ENCODE data around the gene FOXC2. TPM values are rescaled to one million over a fixed set of nuclear protein-coding genes. Genes with fewer than 3 reads are reported as not detected.

FOXC2 gene
- total and polyA plus RNA-seq, 2 of the 13 experiments (the other 11 are each of a cell fraction or from before 2014, with no cell fraction given): not detected

- ATAC-seq: no peak
- no peak overlapping the region for H3K27ac ChIP-seq (ENCODE audit: extremely low read length, insufficient read depth, low read length)
- BruUV-seq (replicated peaks): no TSS peak
These were observed 39.3 kb downstream of the FOXC2 start for GRCh38 chr16:86605950-86606349.

More at GRCh38 chr16:86605950-86606349, 39.3 kb downstream of the FOXC2 start:
- DNase-seq (ENCODE audit: low spot score): no peak
- CTCF ChIA-PET (ENCODE audit: low intra/inter-chr PET ratio, low total read pairs): no interaction called here
- Histone ChIP-seq H3K4me3 (replicated peaks in 1 of 3; ENCODE audit: insufficient read depth in 1 of 3, low read depth in 2 of 3, low read length in 3 of 3) (no peak overlapping the region), H3K9ac (ENCODE audit: insufficient read depth, low read depth, low read length) (no peak overlapping the region), H3K9me3 (ENCODE audit: low read length) (no peaks in the 10 kb centered on the region), H3K36me3 (replicated peaks in 1 of 2; ENCODE audit: control insufficient read depth in 1 of 2, insufficient read depth in 2 of 2, low read length in 2 of 2) (no peaks in the 10 kb centered on the region), H3K79me2 (ENCODE audit: insufficient read depth, low read length) (no peaks in the 10 kb centered on the region), H4K20me1 (ENCODE audit: insufficient read depth, low read length) (no peaks in the 10 kb centered on the region), H3K4me2 (ENCODE audit: low read depth, low read length) (no peak overlapping the region), H3K27me3 (ENCODE audit: control insufficient read depth in 1 of 2, insufficient read depth in 2 of 2, low read length in 2 of 2) (peaks cover 2 to 18% of the 10 kb centered on the region in 2 experiments; a peak in 2 of 5 replicates), H3K4me1 (ENCODE audit: insufficient read depth, low read length) (peaks cover 5% of the 10 kb centered on the region), H2AFZ (ENCODE audit: low read length) (no peak overlapping the region)
- 83% methylated on average over 3 of the region's 3 CpGs for WGBS (ENCODE audit: low lambda C conversion rate)
- TF ChIP-seq ZNF432 (CRISPR knock-in tag; IDR thresholded peaks at IDR 0.05; ENCODE audit: borderline replicate concordance) (no peak), ZFP36 (IDR thresholded peaks at IDR 0.05; ENCODE audit: borderline replicate concordance, low read depth, low read length, partially characterized antibody) (no peak), TAF15 (IDR thresholded peaks at IDR 0.05; ENCODE audit: low read depth, low read length, poor library complexity, severe bottlenecking) (no peak), ATF4 (CRISPR knock-in tag; IDR thresholded peaks at IDR 0.05) (no peak), RERE (CRISPR knock-in tag; IDR thresholded peaks at IDR 0.05; ENCODE audit: low read depth) (no peak), ZNF740 (CRISPR knock-in tag; IDR thresholded peaks at IDR 0.05) (no peak), JDP2 (CRISPR knock-in tag; IDR thresholded peaks at IDR 0.05; ENCODE audit: borderline replicate concordance) (no peak), ZNF468 (CRISPR knock-in tag; IDR thresholded peaks at IDR 0.05) (no peak), PRDM10 (CRISPR knock-in tag; IDR thresholded peaks at IDR 0.05; ENCODE audit: low read depth) (no peak), ZNF354B (CRISPR knock-in tag; IDR thresholded peaks at IDR 0.05) (no peak), ZNF343 (CRISPR knock-in tag; IDR thresholded peaks at IDR 0.05) (no peak), ZNF878 (CRISPR knock-in tag; IDR thresholded peaks at IDR 0.05) (no peak), ZNF10 (CRISPR knock-in tag; IDR thresholded peaks at IDR 0.05; ENCODE audit: borderline replicate concordance, low read depth) (no peak), ZNF446 (CRISPR knock-in tag; IDR thresholded peaks at IDR 0.05) (no peak)
- POLR2A ChIA-PET: no interaction called here
- FAIRE-seq: no peak
- in situ Hi-C loops (cut with HindIII; ENCODE audit: extremely low pct_ligation_motif_present, low pct_unique_long_range_greater_than_20kb) (no loop called here), intact Hi-C loops (cut with micrococcal nuclease; ENCODE audit: unreplicated experiment) (no loop called here)
